ENCODE results near the gene SMIM43.
"Not testable (repeated sequence)": the region's sequence is repeated elsewhere in the genome, so short reads cannot be mapped to it uniquely, and the experiment has no call there.

Gene SMIM43

DNA sequence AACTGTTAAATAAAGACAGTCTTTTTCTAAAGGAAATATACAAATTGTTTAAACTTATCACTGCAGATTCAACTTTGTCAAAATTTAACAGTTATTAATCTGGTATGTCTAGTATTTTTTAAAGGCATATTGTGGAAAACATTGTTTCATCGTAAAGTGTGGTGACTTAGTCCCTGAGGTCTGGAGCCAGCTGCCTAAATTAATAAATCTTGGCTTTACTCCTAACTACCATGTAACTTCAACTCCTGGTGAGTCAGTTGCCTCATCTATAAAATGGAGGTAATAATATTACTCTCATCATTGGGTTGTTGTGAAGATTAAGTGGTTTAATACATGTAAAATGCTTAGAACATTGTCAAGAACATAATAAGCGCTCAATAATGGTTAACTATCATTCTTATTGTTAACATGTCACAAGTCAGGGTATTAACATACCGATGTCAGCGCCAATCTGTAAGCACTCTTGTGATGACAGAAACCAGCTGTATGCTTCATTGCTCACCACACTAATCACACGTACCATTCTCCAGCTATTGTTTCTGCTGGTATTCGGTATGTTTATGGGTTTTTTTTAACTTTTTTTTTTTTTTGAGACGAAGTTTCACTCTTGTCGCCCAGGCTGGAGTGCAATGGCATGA is 14.1 kb upstream of the SMIM43 start:
- peak; percentile 68 for DNase-seq

DNA sequence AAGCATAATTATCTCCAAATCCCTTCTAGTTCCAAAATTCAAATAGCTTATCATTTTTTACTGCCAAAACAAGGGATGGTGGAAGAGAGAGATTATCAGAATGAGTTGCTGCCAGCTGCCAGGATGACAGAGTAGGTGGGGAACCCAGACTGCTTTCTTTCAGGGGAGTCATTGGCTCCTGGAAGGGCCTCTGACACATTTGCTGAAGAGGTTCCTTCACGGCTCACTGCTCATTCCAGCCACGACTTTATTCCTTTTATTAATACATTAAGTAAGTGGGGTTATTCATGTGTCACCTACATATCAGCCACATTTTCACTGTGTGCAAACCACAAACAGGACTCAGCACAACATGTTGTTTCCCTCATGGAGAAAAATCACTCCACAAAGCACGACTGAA is 12.7 kb upstream of the SMIM43 start:
- DNase-seq: peak; percentile 42

- no peak for DNase-seq
Measured at GRCh38 chr4:121776610-121777401, 11.8 kb upstream of the SMIM43 start.

- no peak for DNase-seq
Measured at GRCh38 chr4:121773883-121774282, 8.9 kb upstream of the SMIM43 start.

DNA sequence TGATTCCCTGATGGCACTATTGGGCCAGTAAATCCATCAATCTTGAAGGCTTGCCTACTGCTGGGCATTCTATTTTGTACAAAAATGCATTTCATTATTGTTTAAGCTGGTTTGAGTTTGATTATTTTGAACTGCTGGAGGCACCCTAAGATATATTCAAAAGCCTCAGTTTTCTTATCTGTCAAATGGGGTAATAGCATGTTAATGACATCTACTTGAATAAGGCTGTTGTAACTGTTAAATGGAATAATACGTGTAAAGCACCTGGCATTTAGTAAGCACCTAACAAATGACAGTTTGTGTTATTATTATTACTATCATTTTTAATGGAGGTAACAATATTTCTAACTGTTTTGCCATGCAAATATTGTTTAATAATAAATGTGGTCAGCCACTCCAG is 6.9 kb upstream of the SMIM43 start:
- DNase-seq: no peak

DNA sequence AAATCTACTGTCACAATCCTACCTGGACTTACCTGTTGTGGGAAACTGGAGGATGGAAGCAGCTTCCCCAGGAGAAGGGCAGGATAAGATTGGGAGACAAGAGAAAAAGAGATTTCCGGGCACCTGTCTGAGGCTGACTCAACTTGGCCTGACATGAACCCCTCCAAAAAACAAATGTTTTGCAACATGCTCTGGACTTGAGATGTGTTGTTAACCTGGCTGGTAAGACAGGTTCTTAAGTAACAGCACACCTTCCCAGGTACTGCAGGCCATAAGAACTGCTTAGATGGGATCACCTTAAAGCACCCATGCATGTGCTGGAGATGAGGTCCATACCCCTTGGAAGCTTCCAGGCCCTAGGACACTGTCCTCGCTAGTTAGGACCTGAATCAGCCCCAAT is 4.4 kb upstream of the SMIM43 start:
- DNase-seq: no peak

DNA sequence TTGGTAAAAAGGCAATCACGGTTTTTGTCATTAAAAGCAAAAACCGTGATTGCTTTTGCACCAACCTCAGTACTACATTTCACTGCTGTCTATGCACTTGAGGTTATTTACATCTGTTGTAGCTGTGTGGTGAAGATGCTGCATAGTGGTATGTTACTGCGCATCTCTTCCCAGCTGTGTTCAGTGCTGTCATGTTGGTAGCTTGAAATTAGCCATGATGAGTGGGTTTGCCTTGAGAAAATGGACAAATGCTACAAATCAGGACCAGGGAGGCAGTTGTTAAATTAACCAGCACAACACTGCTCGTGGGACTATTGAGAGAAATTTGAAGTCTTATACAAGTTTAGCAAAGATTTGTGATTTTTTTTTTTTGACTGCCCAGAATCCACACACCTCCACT is 2.2 kb upstream of the SMIM43 start:
- DNase-seq: peak; percentile 64

DNA sequence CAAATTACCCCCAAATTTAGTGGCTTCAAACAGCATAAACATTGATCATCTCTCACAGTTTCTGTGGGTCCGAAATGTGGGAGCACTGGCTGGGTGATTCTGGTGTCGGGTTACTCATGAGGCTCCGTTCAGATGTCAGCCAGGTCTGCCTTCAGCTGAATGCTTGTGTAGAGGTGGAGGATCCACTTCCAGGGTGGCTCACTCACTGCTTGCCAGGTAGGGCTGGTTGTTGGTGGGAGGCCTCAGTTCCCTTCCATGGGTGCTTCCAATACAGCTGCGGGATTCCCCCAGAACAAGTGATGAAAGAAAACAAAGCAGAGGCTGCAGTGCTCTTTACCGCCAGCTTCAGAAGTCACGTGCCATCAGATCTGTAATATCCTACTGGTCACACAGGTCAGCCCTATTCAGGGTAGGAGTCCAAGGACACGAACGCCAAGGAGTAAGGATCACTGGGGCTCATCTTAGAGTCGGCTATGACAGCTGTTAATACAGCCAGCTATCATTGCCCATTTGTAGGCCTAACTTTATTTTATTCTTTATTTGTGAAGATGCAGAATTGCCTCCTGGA is 1.1 kb upstream of the SMIM43 start:
- no peak for DNase-seq

GRCh38 chr4:121765368-121765705 is 373 bp upstream of the SMIM43 start:
- no peak for DNase-seq

DNA sequence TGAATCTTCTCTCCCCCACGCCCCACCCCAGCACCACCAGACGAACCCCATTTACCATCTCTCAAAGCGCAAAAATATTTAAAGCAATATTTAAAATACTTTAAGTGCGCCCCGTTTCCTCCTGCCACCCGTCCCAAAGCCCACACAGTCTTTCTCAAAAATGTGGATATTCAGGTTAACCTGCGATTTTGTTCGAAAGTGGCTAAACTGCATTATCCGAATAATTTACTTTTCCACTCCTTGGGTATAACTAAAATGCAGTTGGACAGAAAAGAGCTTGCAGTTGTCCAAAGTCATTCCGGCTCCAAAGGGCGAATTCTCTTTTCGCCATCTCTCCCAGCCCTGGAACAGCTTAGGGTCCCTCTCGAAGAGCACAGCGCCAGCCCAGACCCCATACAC is 662 bp downstream of the SMIM43 start:
- DNase-seq: no peak

DNA sequence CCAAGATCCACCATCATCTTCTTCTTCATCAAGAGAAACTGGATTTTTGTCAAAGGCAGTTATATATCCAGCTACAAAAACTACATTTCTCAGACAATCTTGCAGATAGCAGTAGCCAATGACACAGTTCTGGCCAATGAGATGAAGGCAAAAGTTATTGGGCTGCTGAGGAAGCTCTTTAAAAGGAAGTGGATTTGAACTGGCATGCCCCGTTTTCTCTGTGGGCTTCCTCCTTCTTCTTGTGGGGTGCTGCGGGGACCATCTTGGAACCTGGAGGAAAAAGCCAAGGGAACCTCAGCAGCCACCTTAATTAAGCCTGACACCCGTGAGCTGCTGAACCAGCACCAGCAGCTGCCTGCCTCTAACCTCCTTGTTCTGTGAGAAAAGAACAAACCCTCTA is 4.8 kb downstream of the SMIM43 start:
- no peak for DNase-seq

GRCh38 chr4:121758925-121759568 is 5.9 kb downstream of the SMIM43 start:
- DNase-seq: no peak

DNA sequence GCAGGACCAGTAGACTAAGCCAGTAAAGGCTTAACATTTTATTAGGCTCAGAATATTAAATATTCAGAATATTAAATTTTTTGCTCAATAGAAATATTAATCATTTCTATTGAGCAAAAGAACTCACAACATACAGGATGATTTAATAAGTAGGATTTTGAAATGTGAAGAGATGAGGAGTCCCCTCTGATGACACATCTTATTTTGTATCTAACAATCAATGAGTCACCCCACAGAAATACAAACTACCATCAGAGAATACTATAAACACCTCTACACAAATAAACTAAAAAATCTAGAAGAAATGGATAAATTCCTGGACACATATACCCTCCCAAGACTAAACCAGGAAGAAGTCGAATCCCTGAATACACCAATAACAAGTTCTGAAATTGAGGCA is 12.8 kb downstream of the SMIM43 start:
- not testable (repeated sequence) for DNase-seq

GRCh38 chr4:121749225-121749624 is 15.7 kb downstream of the SMIM43 start:
- no peak for DNase-seq

DNA sequence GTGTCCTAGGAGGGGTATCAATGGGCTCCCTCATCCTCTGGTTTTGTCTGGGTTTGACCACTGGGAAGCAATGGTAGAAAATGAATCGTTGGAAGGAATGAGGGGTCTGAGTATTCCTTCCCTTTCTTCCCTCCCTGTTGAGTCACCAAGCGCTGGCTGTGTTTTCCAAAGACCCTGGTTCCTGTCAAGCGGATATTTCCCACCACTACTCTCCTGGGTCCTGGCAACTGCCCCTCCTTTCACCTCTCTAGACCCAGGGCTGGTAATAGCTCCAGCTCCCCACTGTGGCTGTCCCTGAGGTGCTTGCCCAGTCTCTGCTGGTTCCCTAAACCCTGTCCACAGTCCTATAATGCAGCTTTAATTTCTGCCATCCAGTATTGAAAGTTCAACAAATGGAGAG is 22.2 kb downstream of the SMIM43 start:
- no peak for DNase-seq

DNA sequence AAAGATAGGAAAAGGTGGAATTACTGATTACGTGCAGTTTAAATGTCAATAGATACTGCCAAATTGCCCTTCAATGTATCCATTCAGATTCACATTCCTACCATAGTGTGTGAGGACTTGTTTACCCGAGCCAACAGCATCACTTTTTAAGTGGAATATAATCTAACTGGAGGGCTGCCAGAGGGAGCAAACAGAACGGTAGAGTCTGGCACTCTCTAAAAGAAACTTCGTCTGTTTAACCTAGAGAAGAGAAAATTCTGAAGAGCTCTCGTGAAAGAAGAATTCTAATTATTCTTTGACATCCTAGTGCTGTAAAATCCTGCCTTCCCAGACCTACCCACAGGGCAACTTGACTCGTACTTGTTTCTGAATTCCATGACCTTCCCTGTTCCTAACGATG is 23.2 kb downstream of the SMIM43 start:
- no peak for DNase-seq

DNA sequence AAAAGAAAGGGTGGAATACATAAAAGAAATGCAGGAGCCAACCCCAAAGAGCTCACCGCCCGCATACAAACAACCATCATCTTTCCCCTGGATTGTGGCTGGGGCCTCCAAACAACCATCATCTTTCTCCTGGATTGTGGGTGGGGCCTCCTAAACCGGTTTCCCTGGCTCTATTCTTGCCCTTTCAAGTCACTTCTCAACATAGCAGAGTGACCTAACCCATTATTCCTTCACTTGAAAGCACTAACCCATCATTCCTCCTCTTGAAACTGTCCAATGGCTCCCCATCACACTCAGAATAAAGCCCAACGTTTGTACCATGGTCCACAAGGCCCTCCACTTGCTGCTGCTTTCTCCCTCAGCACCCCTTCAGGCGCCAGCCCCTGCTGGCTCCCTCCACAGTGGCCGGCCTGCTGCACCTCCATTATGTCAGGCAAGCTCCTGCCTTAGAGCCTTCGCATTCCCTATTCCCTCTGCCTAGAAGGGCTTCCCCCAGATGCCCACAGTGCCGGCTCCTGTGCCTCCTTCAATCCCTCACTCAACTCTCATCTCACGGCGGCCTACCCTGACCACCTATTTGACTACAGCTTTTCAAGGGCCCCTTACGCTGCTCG is 24.1 kb downstream of the SMIM43 start:
- no peak for DNase-seq

DNA sequence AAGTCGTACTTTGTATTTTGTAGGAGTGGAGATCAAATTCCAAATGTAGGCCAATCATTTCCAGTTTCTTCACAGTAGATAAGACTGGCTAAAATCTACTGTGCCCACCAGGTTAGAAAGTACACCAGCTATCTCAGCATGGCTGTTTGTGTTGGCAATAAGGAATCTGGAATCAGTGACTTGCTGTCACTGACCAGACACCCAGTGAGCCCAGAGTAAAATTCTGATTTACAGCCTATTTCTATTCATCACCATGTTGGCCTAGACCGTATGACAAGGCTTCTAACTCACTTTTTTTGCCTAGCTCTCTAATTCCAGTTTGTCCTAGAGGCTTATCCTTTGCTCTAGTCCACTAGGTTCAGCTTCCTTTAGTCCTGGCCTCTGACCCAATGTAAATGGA is 25.4 kb downstream of the SMIM43 start:
- no peak for DNase-seq

GRCh38 chr4:121738780-121739535 is 26.0 kb downstream of the SMIM43 start:
- DNase-seq: no peak

DNA sequence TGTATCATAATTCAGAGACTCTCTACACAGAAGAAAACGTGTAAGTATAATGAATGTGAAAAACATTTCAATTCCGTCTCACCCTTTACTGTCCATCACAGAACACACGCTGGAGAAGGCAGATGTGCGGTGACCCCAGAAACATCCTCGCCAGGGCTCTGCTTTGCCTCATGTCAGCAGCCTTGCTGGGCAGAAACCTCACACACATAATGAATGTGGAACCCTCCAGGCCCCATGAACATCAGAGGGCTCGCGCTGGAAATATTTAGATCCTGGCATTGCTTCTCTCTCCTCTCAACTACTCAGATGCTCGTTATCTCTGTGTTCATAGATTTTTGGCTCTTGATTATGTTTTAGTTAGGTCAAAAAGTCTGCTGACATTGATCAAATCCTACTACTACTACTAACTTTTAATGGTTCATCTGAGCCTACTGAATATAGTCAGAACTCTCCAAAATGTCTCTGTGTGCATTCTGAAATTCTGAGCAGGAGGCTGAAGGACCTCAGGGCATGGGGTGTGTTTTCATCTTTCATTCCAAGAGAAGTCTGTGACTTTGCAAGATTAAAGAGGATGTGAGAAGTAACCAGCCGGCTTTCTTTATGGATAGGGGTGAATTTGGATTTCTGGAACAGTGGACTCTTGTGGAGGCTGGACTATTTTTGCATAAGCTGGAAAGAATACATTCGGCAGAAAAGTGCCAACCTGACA is 27.0 kb downstream of the SMIM43 start:
- DNase-seq: peak; percentile 21

DNA sequence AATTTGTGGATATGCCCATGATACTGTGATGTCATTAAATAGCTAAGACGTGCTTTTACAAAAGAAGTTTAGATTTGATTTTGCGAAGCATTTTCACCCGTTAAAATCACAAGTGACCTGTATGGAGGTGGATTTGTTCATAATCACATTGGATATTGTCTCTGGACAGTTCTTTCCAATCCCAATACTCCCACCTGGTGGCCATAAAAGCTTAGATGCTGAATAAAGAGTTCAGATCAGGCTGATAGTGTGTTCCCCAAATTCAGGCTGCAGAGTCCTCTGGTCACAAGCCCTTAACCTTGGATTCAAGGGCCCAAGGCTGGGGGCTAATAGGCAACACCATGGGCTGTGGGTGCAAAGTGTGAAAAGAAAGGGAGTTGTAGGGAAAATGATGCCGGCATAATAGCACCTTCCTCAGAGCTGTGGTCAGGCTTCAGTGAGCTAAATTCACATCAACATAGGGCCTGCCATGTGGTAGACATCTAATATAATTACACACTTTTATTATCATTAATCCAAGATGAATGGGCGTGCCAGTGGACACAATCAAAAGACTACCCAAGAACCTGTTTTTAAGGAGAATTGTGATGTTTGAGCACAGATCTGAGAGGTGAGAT is 28.1 kb downstream of the SMIM43 start:
- peak; percentile 27 for DNase-seq

DNA sequence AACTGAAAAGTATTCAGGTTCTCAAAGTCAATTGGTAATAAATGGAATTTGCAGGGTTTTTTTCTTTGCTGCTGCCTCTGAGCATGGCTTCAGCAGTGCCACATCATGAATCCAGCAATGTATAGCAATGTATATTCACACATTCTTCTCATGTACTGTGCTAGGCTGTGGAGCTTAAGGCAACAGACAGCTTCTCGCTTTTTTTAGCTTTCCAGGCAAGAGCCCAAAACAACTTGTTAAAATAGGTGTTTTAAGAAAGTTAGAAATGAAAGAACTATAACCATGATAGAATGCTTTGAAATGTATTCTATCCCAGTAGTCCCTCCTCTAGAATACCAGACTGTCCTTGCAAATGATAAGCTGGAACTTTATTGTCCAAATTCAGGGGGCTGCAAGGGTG is 30.4 kb downstream of the SMIM43 start:
- no peak for DNase-seq
